WTC11 (cell line): ENCODE data around the gene AGBL4. TPM values are rescaled to one million over a fixed set of nuclear protein-coding genes. Genes with fewer than 3 reads are reported as not detected.
"Not testable (repeated sequence)": the region's sequence is repeated elsewhere in the genome, so short reads cannot be mapped to it uniquely, and the experiment has no call there.

Source experiments
- ATAC-seq: fragments of 200-7000 bp; cut with Tn5 transposase; 2 replicates; pipeline ENCODE4 v1.10.0; 2021; ENCODE audit warnings: mild to moderate bottlenecking, moderate library complexity
- CTCF ChIA-PET: fragments of 300-600 bp; sonication (Branson Sonifier 250); formaldehyde crosslinking; loops from one replicate; lab custom pipeline; 2021; ENCODE audit warnings: antibody characterized with exemption; lab: Charles Lee
- POLR2A ChIA-PET: fragments of 350-600 bp; sonication (Branson Sonifier 250); formaldehyde crosslinking; loops from one replicate; lab custom pipeline; 2021; ENCODE audit warnings: antibody characterized with exemption; lab: Charles Lee
- DNase-seq: peaks from one replicate; pipeline ENCODE4 v3.0.0; 2021; ENCODE audit warnings: low spot score
- H3K27ac Mint-ChIP-seq: 2 replicates; pipeline ENCODE4 v1.8.0; 2021; ENCODE audit warnings: mixed read lengths
- H3K27me3 Mint-ChIP-seq: 2 replicates; pipeline ENCODE4 v1.8.0; 2021; ENCODE audit warnings: low read depth, mild to moderate bottlenecking, moderate library complexity, mixed read lengths
- H3K36me3 Mint-ChIP-seq: 2 replicates; pipeline ENCODE4 v1.8.0; 2021; ENCODE audit warnings: mixed read lengths
- H3K4me1 Mint-ChIP-seq: 2 replicates; pipeline ENCODE4 v1.8.0; 2022; ENCODE audit warnings: mixed read lengths
- H3K4me3 Mint-ChIP-seq: 2 replicates; pipeline ENCODE4 v1.8.0; 2021; ENCODE audit warnings: mild to moderate bottlenecking, moderate library complexity, mixed read lengths
- H3K9me3 Mint-ChIP-seq: 2 replicates; pipeline ENCODE4 v1.8.0; 2021; ENCODE audit warnings: mixed read lengths
- ARID4B ChIP-seq: sonication (generic); formaldehyde crosslinking; IDR thresholded peaks from 2 replicates; pipeline ENCODE4 v1.8.0; 2023; ENCODE audit warnings: missing genetic modification reagents, mild to moderate bottlenecking, borderline replicate concordance
- ATF6 ChIP-seq: sonication (generic); formaldehyde crosslinking; IDR thresholded peaks from 2 replicates; pipeline ENCODE4 v1.8.1; 2023; ENCODE audit warnings: mild to moderate bottlenecking, missing genetic modification reagents
- E2F5 ChIP-seq: sonication (generic); formaldehyde crosslinking; IDR thresholded peaks from 2 replicates; pipeline ENCODE4 v1.8.1; 2022; ENCODE audit warnings: mild to moderate bottlenecking, moderate library complexity, missing genetic modification reagents
- ELF4 ChIP-seq: sonication (generic); formaldehyde crosslinking; IDR thresholded peaks from 2 replicates; pipeline ENCODE4 v1.8.1; 2022; ENCODE audit warnings: low read depth, mild to moderate bottlenecking, moderate library complexity, missing genetic modification reagents
- FOXK1 ChIP-seq: sonication (generic); formaldehyde crosslinking; IDR thresholded peaks from 2 replicates; pipeline ENCODE4 v1.8.0; 2022; ENCODE audit warnings: mild to moderate bottlenecking, moderate library complexity, missing genetic modification reagents
- IRF2 ChIP-seq: sonication (generic); formaldehyde crosslinking; IDR thresholded peaks from 2 replicates; pipeline ENCODE4 v1.8.0; 2022; ENCODE audit warnings: low read depth, missing genetic modification reagents, borderline replicate concordance
- JAZF1 ChIP-seq: fragments of 250-450 bp; sonication (Bioruptor Pico); IDR thresholded peaks from 2 replicates; pipeline ENCODE4 v1.9.0; 2021; ENCODE audit warnings: moderate library complexity, mild to moderate bottlenecking, inconsistent platforms
- JUN ChIP-seq: sonication (generic); formaldehyde crosslinking; IDR thresholded peaks from 2 replicates; pipeline ENCODE4 v1.8.0; 2023; ENCODE audit warnings: mild to moderate bottlenecking, missing genetic modification reagents
- MAX ChIP-seq: sonication (generic); formaldehyde crosslinking; IDR thresholded peaks from 2 replicates; pipeline ENCODE4 v1.8.0; 2022; ENCODE audit warnings: mild to moderate bottlenecking, missing genetic modification reagents
- NFATC4 ChIP-seq: fragments of 250-450 bp; sonication (Bioruptor Pico); IDR thresholded peaks from 2 replicates; pipeline ENCODE4 v1.9.0; 2021; ENCODE audit warnings: mild to moderate bottlenecking
- OVOL2 ChIP-seq: fragments of 250-450 bp; sonication (Bioruptor Pico); IDR thresholded peaks from 2 replicates; pipeline ENCODE4 v1.9.0; 2021; ENCODE audit warnings: mild to moderate bottlenecking, borderline replicate concordance
- SMAD3 ChIP-seq: sonication (generic); formaldehyde crosslinking; IDR thresholded peaks from 2 replicates; pipeline ENCODE4 v1.8.0; 2022; ENCODE audit warnings: missing genetic modification reagents, mild to moderate bottlenecking, borderline replicate concordance
- USF2 ChIP-seq: sonication (generic); formaldehyde crosslinking; IDR thresholded peaks from 2 replicates; pipeline ENCODE4 v1.8.1; 2023; ENCODE audit warnings: mild to moderate bottlenecking, missing genetic modification reagents, moderate library complexity
- ZMAT4 ChIP-seq: fragments of 250-450 bp; sonication (Bioruptor Pico); IDR thresholded peaks from 2 replicates; pipeline ENCODE4 v1.9.0; 2021; ENCODE audit warnings: mild to moderate bottlenecking
- ZNF121 ChIP-seq: sonication (generic); formaldehyde crosslinking; IDR thresholded peaks from 2 replicates; pipeline ENCODE4 v1.8.0; 2023; ENCODE audit warnings: missing genetic modification reagents
- ZNF232 ChIP-seq: sonication (generic); formaldehyde crosslinking; IDR thresholded peaks from 2 replicates; pipeline ENCODE4 v1.8.0; 2022; ENCODE audit warnings: mild to moderate bottlenecking, missing genetic modification reagents
- ZNF281 ChIP-seq: sonication (generic); formaldehyde crosslinking; IDR thresholded peaks from 2 replicates; pipeline ENCODE4 v1.8.0; 2023; ENCODE audit warnings: mild to moderate bottlenecking, missing genetic modification reagents
- ZNF423 ChIP-seq: fragments of 250-450 bp; sonication (Bioruptor Pico); IDR thresholded peaks from 2 replicates; pipeline ENCODE4 v2.1.2; 2022; ENCODE audit warnings: mild to moderate bottlenecking, moderate library complexity
- ZSCAN18 ChIP-seq: fragments of 250-450 bp; sonication (Bioruptor Pico); IDR thresholded peaks from 2 replicates; pipeline ENCODE4 v2.1.2; 2022; ENCODE audit warnings: mild to moderate bottlenecking, moderate library complexity
- total RNA-seq: library from RNA; stranded (reverse); gene quantifications from 3 replicates; pipeline ENCODE4 v1.2.3, GENCODE V29; 2021

Gene AGBL4
- total RNA-seq, 1 experiment from 2014 or later, result 0.87 TPM

- Mint-ChIP-seq H3K36me3 (peaks cover 8% of the 10 kb centered on the region; the same call in 1 of the 2 replicates), H3K27me3 (no peaks in the 10 kb centered on the region), H3K27ac (no peak overlapping the region), H3K4me3 (no peak overlapping the region), H3K4me1 (no peaks in the 10 kb centered on the region), H3K9me3 (peaks cover 35% of the 10 kb centered on the region)
- TF ChIP-seq E2F5, result no peak
- no peak for TF ChIP-seq USF2 (CRISPR knock-in tag)
- TF ChIP-seq OVOL2 (CRISPR knock-in tag), result no peak
- TF ChIP-seq NFATC4 (CRISPR knock-in tag), result no peak
- CTCF ChIA-PET, result interaction anchor here (1.0 to 2.2 kb wide), 4 partner anchors 15 to 316 kb away, joined by 3 to 7 read pairs (median 3); no protein-coding TSS in a partner anchor
- ATAC-seq, result peak; percentile 95
- POLR2A ChIA-PET, result no interaction called here
- DNase-seq, result peak; percentile 19
Measured at GRCh38 chr1:49765034-49765433, 258.7 kb downstream of the AGBL4 start.

- H3K4me1 Mint-ChIP-seq, H3K4me3 Mint-ChIP-seq, H3K27me3 Mint-ChIP-seq, CTCF ChIA-PET, ATAC-seq, POLR2A ChIA-PET, H3K27ac Mint-ChIP-seq: not testable (repeated sequence)
- Mint-ChIP-seq H3K36me3 (peaks cover 56% of the 10 kb centered on the region), H3K9me3 (peaks cover 78% of the 10 kb centered on the region)
- DNase-seq, result peak; percentile 7
Measured at GRCh38 chr1:49738118-49738517, 285.6 kb downstream of the AGBL4 start.

GRCh38 chr1:49728377-49728776, 295.4 kb downstream of the AGBL4 start:
- Mint-ChIP-seq H3K27me3 (no peaks in the 10 kb centered on the region; the same call in 1 of the 2 replicates), H3K27ac (no peak overlapping the region), H3K9me3 (peaks cover 76% of the 10 kb centered on the region), H3K4me3 (no peak overlapping the region), H3K36me3 (peaks cover 13% of the 10 kb centered on the region), H3K4me1 (no peaks in the 10 kb centered on the region; the same call in 1 of the 2 replicates)
- ChIA-PET CTCF (interaction anchor here (1.9 kb wide), 1 partner anchor 320 kb away, joined by 4 read pairs; no protein-coding TSS in a partner anchor), POLR2A (no interaction called here)
- ATAC-seq, result no peak
- DNase-seq, result no peak
- TF ChIP-seq ZMAT4 (CRISPR knock-in tag) (no peak), FOXK1 (no peak), JAZF1 (CRISPR knock-in tag) (no peak), ARID4B (CRISPR knock-in tag) (no peak), ATF6 (CRISPR knock-in tag) (no peak), JUN (no peak), SMAD3 (CRISPR knock-in tag) (no peak), IRF2 (CRISPR knock-in tag) (no peak), ZNF281 (CRISPR knock-in tag) (no peak), ZNF232 (CRISPR knock-in tag) (no peak), ELF4 (CRISPR knock-in tag) (no peak), ZNF423 (CRISPR knock-in tag) (no peak), ZNF121 (CRISPR knock-in tag) (no peak), MAX (CRISPR knock-in tag) (no peak), ZSCAN18 (CRISPR knock-in tag) (no peak)
